HG02870 (cell line): ENCODE data around the gene SMKR1.
A peak's percentile ranks its signal among the peaks of the same experiment; 100 is the strongest.
"Not testable (repeated sequence)": the region's sequence is repeated elsewhere in the genome, so short reads cannot be mapped to it uniquely, and the experiment has no call there.

ENCODE experiments used
- ATAC-seq: cut with Tn5 transposase; IDR thresholded peaks from one replicate; pipeline ENCODE4 v1.9.1; 2021; ENCODE audit warnings: mild to moderate bottlenecking, moderate library complexity; ENCODE audit not compliant: unreplicated experiment

SMKR1 gene

GRCh38 chr7:129481376-129481775 is 21.0 kb upstream of the SMKR1 start:
- not testable (repeated sequence) for ATAC-seq

GRCh38 chr7:129482781-129483180 is 19.6 kb upstream of the SMKR1 start:
- no peak for ATAC-seq

- ATAC-seq, result no peak
Observed at GRCh38 chr7:129489491-129489890, 12.8 kb upstream of the SMKR1 start.

GRCh38 chr7:129492391-129492790 is 9.9 kb upstream of the SMKR1 start:
- no peak for ATAC-seq

DNA sequence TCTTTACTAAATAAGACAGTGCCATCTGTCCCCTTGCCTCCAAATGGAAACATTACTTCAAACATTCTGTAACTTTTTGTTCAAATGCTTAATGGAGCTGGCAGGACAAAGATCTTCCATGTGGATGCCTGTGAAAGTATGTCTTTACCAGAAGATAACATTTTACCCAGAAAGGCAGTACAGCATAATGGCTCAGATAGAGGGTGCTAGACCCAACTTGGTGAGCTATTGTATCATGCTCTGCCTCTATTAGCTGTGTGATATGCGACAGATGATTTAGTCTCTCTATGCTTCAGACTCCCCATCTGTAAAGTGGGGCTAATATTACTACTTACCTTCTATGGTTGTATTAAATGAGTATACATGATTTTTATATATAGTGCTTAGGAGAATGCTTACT is 8.8 kb upstream of the SMKR1 start:
- no peak for ATAC-seq

DNA sequence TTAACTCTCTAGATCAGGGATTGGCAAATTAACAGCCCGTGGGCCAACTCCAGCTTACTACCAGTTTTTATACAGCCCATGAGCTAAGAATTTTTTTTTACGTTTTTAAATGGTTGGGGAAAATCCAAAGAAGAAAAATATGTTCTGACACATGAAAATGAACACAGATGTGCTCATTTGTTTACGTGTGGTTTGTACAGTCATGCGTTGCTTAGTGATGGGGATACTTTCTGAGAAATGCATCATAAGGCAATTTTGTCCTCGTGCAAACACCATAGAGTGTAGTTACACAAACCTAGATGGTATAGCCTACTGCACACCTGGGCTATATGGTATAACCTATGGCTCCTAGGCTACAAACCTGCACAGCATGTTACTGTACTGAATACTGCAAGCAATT is 8.3 kb upstream of the SMKR1 start:
- ATAC-seq, result peak; percentile 87

- no peak for ATAC-seq
Observed at GRCh38 chr7:129495987-129496386, 6.3 kb upstream of the SMKR1 start.

DNA sequence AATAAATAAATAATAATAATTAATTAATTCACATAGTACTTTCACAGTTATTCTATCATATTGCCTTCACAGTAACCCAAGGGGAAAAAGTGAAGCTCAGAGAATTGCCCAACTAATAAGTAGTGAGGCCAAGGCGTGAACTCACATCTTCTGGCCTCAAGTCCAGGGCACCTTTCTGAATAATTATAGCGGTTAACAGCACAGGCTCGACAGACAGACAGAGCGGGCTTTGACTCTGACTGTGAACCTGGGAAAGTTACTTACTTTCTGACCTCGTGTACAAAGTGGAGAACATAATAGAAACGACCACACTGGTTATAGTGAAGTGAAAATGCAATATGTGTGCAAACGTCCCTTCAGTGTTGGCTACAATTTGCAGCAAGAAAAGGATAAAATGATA is 5.7 kb upstream of the SMKR1 start:
- ATAC-seq, result no peak

- ATAC-seq, result no peak
Observed at GRCh38 chr7:129497156-129497555, 5.2 kb upstream of the SMKR1 start.

- ATAC-seq, result no peak
Observed at GRCh38 chr7:129498021-129498420, 4.3 kb upstream of the SMKR1 start.

DNA sequence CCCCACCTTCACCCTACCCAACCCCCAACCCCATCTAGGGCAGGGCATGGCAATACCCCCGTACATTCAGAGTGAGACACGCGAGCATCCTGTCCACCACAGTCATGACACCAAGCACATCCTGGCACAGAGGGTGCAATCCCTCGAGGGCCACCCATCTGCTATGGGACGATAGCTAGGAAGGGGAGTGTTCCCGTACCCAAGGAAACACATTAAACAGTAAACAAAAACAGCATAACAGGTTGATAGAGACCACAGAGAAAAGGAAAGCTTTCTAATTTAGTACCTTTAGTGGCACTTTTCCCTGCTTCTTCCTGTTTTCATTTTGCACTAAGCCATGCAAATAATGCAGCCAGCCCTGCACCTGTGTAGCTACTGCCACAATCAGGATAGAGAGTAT is 2.3 kb upstream of the SMKR1 start:
- no peak for ATAC-seq

DNA sequence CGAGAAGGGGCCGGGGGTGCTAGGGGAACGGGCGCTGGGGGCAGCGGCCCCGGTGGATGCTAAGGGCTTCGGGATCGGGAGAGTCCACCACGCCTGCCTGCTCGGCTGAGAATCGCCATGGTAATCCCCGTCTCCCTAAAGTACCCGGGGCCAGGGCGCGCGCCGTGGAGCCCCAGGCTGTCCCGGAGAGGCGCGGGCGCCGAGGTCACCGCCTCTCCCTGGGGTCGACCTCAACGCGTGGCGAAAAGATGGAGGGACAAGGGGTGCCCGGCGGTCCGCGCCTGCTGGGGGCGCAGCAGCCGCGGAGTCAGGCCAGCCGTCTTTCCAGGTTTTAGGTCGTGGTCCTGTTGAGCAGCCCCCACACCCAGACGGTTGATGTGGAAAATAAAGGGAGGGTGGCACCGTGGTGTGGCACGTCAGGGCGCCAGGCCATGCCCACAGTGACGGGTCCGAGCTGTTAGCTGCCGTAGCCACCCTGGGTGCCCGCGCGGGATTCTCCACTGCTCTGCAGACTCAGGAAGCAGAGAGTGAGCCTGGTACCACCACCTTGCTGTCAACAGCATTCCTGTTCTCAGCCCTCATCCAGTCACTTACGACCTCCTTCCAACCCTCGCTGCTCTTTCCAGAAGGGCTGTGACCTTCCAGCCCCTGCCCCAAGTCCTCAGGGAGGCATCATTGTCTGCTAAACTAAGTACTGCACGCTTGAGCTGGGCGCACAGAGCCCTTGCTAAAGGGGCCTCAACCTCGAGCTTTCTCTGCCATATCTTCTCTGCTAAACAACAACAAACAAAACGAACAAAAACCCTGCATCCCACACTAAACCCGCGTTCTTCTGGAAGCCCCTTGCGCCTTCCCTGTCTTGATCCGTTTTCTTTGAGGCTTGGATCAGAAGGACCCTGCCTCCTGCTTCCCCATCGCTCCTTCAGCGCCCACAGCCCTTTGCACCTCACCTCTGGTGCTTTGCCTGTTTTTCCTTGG is 666 bp downstream of the SMKR1 start:
- peak; percentile 20 for ATAC-seq

- ATAC-seq, result no peak
Observed at GRCh38 chr7:129503725-129504124, 1.4 kb downstream of the SMKR1 start.

GRCh38 chr7:129512192-129512591 is 9.9 kb downstream of the SMKR1 start:
- no peak for ATAC-seq

DNA sequence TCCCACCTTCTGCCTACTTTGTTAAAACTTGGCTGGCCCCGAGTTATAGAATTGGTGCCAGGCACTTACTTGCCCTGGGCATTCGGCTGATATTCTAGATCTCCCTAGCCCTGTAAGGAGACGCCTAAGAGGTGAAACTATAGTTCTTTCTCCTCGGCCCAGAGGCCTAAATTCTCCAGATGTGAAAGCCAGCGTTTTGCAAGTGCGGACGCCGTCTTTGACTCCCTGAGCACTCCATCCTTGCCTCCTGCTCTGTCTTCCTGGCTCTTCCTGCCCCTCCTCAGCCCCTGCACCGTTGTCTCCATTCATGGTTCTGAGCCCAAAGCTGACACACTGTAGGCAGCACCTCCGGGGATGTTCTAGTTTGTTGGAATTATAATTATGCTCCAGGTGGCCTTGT is 11.2 kb downstream of the SMKR1 start:
- ATAC-seq, result no peak

- ATAC-seq, result no peak
Observed at GRCh38 chr7:129514683-129515082, 12.4 kb downstream of the SMKR1 start.

DNA sequence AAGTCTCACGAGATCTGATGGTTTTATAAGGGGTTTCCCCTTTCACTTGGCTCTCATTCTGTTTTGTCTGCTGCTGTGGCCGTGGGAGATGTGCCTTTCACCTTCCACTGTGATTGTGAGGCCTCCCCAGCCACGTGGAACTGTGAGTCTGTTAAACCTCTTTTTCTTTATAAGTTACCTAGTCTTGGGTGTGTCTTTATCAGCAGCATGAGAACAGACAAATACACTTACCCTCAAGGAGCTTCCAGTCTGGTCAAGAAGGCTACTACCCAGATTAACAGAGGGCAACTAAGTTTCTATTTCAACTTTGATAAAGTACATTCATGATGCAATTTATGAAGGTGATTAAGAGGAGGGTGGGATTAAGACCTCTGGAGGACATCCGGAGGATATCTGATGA is 13.1 kb downstream of the SMKR1 start:
- ATAC-seq, result no peak

- ATAC-seq, result no peak
Observed at GRCh38 chr7:129517931-129518330, 15.6 kb downstream of the SMKR1 start.

GRCh38 chr7:129519464-129519863 is 17.1 kb downstream of the SMKR1 start:
- no peak for ATAC-seq

DNA sequence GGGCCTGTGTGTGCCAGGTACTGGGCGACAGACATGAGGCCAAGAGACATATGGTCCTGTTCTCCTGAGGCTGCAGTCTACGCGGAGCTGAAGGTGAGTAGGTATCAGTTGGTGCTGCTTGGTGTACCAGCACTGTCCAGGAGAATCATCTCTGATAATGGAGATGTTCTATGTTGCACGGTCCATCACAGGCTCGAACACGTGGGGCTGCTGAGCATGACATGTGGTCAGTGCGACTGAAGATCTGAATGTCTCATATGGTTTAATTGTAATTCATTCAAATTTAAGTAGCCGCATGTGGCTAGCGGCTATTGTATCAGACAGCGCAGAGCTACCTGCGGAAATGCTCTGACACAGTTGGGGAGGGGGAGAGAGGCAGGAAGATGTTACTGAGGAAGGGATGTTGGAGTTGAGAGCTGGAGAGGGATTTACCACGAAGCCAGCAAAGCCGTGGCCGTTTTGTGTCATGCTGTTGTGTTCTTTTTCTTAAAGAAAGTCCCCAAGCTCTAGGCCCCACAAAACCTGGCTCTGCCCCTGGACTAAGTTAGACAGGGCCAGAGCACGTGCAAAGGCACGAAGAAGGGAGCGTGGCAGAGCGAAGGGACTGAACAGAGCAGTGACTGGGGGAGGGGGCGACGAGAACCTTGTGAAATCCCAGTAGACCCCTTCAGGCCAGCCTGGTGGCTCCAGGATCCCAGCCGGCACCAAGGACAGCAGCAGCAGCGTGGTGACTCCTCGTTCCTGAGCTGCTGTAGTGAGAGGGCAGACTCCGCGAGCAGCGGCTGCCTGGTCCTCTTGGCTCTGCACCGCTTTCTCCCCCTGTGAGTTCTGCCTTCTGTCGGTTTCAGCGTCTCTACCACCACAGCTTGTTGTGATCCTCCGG is 20.0 kb downstream of the SMKR1 start:
- ATAC-seq, result no peak

DNA sequence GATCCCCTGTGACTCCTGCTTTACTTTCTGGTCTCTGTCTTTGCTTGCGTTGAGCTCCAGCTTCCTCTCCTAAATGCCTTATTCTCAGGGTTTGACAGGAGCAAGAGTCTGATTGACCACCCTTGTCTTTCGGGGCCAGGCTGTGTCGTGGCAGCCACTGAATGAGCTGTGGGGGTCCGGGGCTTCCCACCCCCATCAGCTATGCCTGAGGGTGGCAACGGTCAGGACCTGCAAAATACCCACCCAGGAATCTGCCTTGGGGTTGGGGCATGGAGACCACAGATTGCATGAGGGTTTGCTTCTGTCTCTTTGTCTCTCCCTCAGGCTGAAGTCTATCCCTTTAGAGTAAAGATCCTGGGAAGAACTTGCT is 20.6 kb downstream of the SMKR1 start:
- ATAC-seq, result no peak

DNA sequence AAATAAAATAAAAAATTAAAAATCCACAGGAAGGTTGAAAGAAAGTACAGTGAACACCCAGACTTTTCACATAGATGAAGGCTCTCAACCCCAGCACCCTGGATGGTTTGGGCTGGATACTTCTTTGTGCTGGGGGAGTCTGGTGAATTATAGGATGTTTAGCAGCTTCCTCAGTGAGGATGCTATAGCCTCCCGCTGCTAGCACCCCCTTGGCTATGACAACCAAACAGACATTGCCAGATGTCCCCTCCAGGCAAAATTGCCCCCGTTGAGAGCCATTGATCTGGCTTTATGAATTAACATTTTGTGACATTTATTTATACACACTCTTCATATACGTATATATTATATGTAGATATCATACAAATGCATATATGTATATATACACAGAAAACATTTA is 21.6 kb downstream of the SMKR1 start:
- ATAC-seq, result no peak
